ENCODE results near the gene CEP112.

CEP112 gene

DNA sequence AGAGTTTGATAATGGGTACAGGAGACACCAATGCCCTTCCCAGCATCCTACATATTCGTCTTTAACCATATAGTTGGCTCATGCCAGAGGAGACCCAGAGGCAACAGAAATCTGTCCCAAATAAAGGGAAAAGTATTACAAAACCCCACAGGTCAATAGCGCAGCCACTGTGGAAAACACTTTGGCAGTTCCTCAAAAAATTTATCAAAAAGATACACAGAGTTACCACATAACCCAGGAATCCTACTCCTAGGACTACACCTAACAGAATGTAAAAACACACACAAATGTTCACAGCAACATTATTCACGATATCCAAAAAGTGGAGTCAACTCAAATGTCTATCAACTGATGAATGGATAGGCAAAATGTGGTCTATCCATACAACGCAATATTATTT, 135.8 kb downstream of the CEP112 start:
- DNase-seq, result no peak

GRCh38 chr17:66054242-66054641, 137.7 kb downstream of the CEP112 start:
- no peak for DNase-seq

GRCh38 chr17:66044083-66044482, 147.8 kb downstream of the CEP112 start:
- no peak for DNase-seq

GRCh38 chr17:66043419-66043818, 148.5 kb downstream of the CEP112 start:
- no peak for DNase-seq

- DNase-seq, result no peak
Measured at GRCh38 chr17:66040402-66040801, 151.5 kb downstream of the CEP112 start.

GRCh38 chr17:66038125-66038524, 153.8 kb downstream of the CEP112 start:
- no peak for DNase-seq

GRCh38 chr17:66037221-66037620, 154.7 kb downstream of the CEP112 start:
- DNase-seq, result no peak

DNA sequence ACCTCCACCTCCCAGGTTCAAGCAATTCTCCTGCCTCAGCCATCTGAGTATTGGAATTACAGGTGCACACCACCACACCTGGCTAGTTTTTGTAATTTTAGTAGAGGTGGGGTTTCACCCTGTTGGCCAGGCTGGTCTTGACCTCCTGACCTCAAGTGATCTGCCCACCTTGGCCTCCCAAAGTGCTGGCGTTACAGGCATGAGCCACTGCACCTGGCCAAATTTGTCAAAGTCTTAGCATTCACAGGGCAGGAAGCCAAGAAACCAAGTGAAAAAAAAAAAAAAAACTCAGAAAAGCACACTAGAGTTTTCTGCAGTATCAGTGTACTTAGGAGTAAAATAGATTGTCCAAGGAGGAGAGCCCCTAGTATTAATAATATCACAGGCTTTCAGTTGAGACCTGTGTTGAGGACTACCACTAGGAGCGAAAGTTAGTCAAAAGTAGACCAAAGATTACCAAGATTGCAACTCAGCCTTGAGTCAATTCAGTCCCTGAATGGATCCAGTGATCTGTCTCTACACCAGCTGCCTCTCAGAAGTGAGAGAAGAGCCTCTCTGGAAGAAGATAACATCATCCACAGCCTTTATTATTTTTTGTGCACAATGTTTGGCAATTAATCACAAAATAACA, 159.7 kb downstream of the CEP112 start:
- no peak for DNase-seq

DNA sequence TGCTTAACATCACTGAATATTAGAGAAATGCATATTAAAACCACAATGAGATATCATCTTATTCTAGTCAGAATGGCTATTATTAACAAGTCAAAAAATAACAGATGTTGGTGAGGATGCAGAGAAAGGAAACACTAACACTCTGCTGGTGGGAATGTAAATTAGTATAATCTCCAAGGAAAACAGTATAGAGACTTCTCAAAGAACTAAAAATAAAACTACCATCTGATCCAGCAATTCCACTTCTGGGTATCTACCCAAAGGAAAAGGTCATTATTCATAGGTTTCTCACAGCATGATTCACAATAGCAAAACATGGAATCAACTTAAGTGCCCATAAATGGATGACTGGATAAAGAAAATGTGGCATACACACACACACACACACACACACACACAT, 166.4 kb downstream of the CEP112 start:
- DNase-seq, result no peak

DNA sequence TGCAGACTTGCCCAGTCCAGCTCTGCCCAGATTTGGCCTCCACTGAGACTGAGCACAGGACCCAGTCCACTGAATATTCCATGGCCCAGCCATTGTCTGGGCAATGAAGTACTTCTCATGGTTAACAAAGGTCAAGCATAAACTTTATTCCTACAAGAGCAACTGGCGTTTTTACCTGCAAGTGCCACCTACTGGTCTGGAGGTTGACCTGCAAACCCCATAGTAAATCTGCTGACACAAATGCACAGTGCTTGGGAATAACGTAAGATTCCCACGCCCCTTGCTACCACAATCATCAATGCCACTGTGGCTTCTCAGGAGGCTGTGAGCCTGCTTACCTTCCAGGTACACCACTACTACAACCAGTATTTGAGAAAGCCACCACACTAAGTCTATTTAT, 170.2 kb downstream of the CEP112 start:
- no peak for DNase-seq

DNA sequence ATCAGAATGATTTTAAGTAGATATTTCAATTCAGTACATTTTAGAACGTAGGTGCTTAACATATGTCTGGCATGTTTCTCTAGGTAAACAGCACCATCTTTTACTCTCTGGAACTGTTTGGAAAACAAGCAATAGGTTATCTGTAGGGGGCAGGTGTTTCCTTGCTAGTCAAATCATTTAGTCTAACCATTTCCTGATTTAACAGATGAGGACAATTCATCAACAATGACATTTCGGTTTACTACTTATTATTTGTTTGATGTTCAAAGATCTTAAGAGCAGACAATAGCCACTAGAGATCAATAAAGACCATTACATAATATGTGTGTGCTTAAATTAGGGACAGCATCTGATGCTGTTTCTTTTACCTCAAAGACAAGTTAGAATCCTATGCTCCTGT, 173.1 kb downstream of the CEP112 start:
- no peak for DNase-seq

DNA sequence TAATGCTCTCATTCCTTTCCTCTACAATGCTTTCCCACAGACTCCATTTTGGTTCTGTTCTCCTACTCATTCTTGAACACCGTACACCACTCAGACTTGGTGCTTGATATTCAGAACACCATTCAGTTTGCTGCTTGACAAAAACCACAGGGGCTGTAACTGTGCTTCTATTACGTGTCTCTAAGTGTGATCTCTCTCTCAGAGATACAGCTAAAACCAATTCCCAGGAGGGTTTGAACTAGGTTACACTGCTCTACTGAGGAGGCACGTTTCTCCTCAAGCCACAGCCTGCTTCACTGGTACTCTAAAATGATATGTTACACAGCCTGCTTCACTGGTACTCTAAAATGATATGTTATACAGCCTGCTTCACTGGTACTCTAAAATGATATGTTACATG, 175.7 kb downstream of the CEP112 start:
- DNase-seq, result no peak

DNA sequence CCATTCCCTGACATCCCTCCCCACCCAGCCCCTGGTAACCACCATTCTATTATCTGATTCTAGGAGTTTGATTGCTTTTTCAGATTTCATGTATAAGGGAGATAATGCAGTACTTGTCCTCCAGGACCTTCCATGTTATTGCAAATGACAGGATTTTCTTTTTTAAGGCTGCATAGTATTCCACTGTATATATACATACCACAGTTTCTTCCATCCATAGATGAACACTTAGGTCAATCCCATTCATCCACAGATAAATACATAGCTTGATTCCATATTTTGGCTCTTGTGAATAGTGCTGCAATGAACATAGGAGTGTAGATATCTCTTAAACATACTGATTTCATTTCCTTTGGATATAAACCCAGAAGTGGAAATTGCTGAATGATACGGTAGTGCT, 183.3 kb downstream of the CEP112 start:
- DNase-seq, result no peak

GRCh38 chr17:66006654-66007053, 185.3 kb downstream of the CEP112 start:
- no peak for DNase-seq

GRCh38 chr17:66002812-66003211, 189.1 kb downstream of the CEP112 start:
- no peak for DNase-seq

DNA sequence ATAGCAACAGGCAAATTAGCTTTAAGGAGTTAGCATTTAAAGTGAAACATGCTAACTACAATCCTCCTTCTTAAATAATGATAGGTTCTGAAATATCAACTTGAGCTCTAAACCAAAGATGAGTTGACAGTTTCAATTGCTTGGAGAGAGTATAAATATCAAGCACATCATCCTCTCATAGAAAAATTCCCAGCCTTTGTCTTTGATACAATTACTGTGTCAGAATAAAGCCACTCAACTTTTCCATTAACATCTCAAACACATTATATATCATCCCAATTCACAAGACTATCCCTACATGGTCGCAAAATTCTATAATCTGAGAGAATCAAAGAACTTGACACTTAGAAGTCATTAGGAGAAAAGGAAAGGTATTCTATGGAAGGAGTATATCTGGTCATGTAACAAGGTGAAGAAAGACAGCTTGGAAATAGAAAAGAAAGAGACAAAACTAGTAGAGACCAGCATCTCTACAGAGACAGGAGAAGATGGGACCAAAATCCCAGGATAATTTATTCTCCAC, 189.8 kb downstream of the CEP112 start:
- DNase-seq, result no peak

- no peak for DNase-seq
Measured at GRCh38 chr17:66000216-66000615, 191.7 kb downstream of the CEP112 start.

DNA sequence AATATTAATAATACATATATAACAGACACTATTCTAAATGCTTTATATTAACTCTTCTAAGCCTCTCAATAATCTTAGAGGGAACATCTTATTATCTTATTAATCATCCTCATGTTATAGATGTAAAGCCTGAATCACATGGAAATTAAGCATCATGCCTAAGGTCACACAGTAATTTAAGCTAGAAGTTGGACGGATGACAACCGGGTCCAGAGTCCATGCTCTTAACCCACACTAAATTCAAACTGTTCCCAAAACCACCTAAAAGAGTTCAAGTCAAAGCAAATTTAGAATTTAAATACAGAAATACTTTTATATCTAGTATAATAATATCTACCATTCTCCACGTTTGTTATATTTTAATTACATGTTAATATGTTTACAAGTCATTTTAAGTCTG, 193.3 kb downstream of the CEP112 start:
- no peak for DNase-seq

DNA sequence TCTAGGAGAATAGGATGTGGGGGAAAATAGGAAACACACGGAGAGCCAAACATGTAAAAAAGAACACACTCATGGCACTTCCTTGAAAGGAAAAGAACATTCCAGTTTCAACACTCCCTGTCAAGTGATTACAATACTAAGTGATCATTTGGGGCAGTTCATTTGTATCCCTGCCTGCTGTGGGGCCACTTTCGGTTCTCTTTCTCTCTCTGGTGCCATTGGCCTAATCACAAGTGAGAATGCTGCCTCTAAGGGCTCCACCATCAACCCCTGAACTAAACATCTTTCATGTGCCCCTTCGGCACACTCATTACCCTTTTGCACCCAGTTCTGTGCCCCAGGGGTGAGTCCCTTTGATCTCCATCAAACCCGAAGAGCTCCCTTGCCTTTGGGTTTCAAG, 197.3 kb downstream of the CEP112 start:
- no peak for DNase-seq

DNA sequence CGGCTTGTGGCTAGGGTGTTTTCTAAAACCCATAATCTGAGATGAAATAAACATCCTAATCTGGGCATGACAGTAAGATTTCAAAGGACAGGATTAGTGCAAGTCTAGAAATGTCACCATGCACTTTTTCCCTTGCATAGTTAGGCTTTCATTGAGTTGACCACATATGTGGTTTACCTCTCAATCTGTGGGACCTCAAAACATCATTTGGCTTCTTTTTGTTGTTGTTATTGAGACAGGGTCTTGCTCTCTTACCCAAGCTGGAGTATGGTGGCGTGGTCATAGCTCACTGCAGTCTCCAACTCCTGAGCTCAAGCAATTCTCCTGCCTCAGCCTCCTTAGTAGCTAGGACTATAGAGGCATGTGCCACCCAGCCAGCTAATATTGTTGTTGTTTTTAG, 197.8 kb downstream of the CEP112 start:
- no peak for DNase-seq

- DNase-seq, result no peak
Measured at GRCh38 chr17:65990593-65990992, 201.3 kb downstream of the CEP112 start.

GRCh38 chr17:65988451-65988850, 203.5 kb downstream of the CEP112 start:
- DNase-seq, result no peak

DNA sequence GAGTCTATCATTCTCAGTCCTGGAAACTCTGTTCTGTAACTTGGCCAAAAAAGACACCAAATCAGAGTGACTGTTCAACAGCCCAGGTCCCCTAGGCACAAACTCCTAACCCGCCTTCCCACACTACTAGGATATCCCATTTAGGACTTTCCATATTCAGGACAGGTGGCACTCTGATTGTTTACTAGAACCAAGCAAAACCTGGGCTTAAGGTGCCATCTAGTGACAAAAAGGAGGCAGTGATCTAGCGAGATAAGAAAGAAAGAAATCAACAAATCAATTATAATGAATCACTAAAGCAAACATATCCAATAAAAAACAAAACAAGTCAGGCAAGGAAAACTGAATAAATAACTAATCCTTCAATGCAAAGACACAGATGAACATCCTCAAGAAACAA, 203.9 kb downstream of the CEP112 start:
- DNase-seq, result no peak

DNA sequence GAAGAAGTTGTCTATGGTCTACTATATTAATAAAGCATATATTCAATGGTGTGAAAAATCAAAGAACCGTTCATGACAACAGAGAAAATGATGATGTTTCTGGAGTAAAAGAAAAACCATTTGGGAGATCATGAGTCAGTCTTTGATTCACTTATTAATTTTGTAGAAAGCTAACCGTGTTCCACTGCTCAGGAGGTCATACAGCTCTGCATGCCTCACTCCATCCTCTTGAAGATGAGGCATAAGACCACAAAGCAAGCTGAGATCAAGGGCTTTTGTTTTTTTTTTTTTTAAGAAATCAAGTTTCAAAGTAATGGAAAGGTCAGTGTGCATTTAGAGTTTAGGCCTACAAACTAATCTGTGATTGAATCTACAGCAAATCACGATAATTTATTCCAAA, 206.4 kb downstream of the CEP112 start:
- no peak for DNase-seq

DNA sequence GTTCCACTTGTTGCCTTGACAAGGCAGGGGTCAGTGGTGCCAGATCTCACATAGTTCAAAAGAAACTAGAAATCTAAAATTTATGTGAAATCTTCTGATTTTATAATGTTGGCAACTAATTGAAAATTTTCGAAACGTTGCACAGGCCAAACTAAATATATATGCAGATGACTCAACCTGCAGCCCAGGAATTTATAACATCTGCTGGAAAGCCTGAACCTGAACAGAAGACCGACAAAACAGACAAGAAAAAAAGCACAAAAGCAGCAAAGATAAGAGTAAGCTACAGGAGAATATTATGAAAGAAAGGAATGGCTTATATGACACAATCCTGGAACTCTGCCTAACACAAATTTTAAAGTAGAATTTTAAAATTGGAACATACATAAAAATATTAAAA, 207.6 kb downstream of the CEP112 start:
- DNase-seq, result no peak

GRCh38 chr17:65978871-65979270, 213.1 kb downstream of the CEP112 start:
- DNase-seq, result no peak

All from stimulated activated CD4-positive, alpha-beta T cell treated with anti-CD3 and anti-CD28 coated beads, Interleukin-2, amount 100 ng/mL, for 48 hours (primary cell).